ENCODE data around the gene HTR2C.

The HTR2C gene

GRCh38 chrX:114797494-114797893 is 213.6 kb downstream of the HTR2C start:
- no peak overlapping the region for H3K4me2 ChIP-seq (ENCODE audit: low read length)
- H3K4ac ChIP-seq (ENCODE audit: low read depth, low read length) = no peak overlapping the region
- no peak overlapping the region for H2AK5ac ChIP-seq (ENCODE audit: low read length)
- H2BK5ac ChIP-seq (ENCODE audit: low read length) = no peak overlapping the region
- H3K4me1 ChIP-seq (ENCODE audit: control insufficient read depth, low read depth, low read length) = no peaks in the 10 kb centered on the region
- no peak overlapping the region for H2BK120ac ChIP-seq (ENCODE audit: low read depth, low read length)
- H3K23ac ChIP-seq (ENCODE audit: low read length) = no peak overlapping the region
- no peaks in the 10 kb centered on the region for H3K36me3 ChIP-seq (ENCODE audit: control insufficient read depth, insufficient read depth, low read length)
- no peaks in the 10 kb centered on the region for H3K27me3 ChIP-seq (ENCODE audit: insufficient read depth, low read length, poor library complexity)
- no peaks in the 10 kb centered on the region for H3K79me2 ChIP-seq (ENCODE audit: control insufficient read depth, insufficient read depth, low read length)
- no peak overlapping the region for H4K5ac ChIP-seq (ENCODE audit: low read length)
- no CpG with 5 or more reads among the region's 1 CpG for WGBS (ENCODE audit: extremely low coverage, insufficient coverage, low lambda C conversion rate)
- no peak overlapping the region for H3K9ac ChIP-seq (ENCODE audit: low read length)
- no peak overlapping the region for H2BK15ac ChIP-seq (replicated peaks; ENCODE audit: low read depth)
- H3K56ac ChIP-seq (ENCODE audit: low read length) = no peak overlapping the region
- H3K79me1 ChIP-seq (ENCODE audit: low read length) = no peaks in the 10 kb centered on the region
- no peak overlapping the region for H3K18ac ChIP-seq (ENCODE audit: low read length)
- no peak for DNase-seq
- H3K27ac ChIP-seq (ENCODE audit: low read depth, low read length) = no peak overlapping the region
- H4K8ac ChIP-seq (ENCODE audit: low read depth, low read length) = no peak overlapping the region
- no peak overlapping the region for H3K4me3 ChIP-seq (ENCODE audit: low read length)

- no peak overlapping the region for H4K5ac ChIP-seq (ENCODE audit: low read length)
- no peak overlapping the region for H3K4me2 ChIP-seq (ENCODE audit: low read length)
- H3K4me3 ChIP-seq (ENCODE audit: low read length) = no peak overlapping the region
- no peaks in the 10 kb centered on the region for H3K36me3 ChIP-seq (ENCODE audit: control insufficient read depth, insufficient read depth, low read length)
- no peak overlapping the region for H2BK15ac ChIP-seq (replicated peaks; ENCODE audit: low read depth)
- H3K23ac ChIP-seq (ENCODE audit: low read length) = no peak overlapping the region
- DNase-seq = no peak
- H2BK5ac ChIP-seq (ENCODE audit: low read length) = no peak overlapping the region
- no peak overlapping the region for H2AK5ac ChIP-seq (ENCODE audit: low read length)
- WGBS (ENCODE audit: extremely low coverage, insufficient coverage, low lambda C conversion rate) = no CpG with 5 or more reads among the region's 2 CpGs
- H3K27me3 ChIP-seq (ENCODE audit: insufficient read depth, low read length, poor library complexity) = no peaks in the 10 kb centered on the region
- no peak overlapping the region for H4K8ac ChIP-seq (ENCODE audit: low read depth, low read length)
- H2BK120ac ChIP-seq (ENCODE audit: low read depth, low read length) = no peak overlapping the region
- no peak overlapping the region for H3K9ac ChIP-seq (ENCODE audit: low read length)
- H3K56ac ChIP-seq (ENCODE audit: low read length) = no peak overlapping the region
- no peaks in the 10 kb centered on the region for H3K4me1 ChIP-seq (ENCODE audit: control insufficient read depth, low read depth, low read length)
- no peak overlapping the region for H3K27ac ChIP-seq (ENCODE audit: low read depth, low read length)
- H3K79me2 ChIP-seq (ENCODE audit: control insufficient read depth, insufficient read depth, low read length) = no peaks in the 10 kb centered on the region
- H3K4ac ChIP-seq (ENCODE audit: low read depth, low read length) = no peak overlapping the region
- no peak overlapping the region for H3K18ac ChIP-seq (ENCODE audit: low read length)
- H3K79me1 ChIP-seq (ENCODE audit: low read length) = no peaks in the 10 kb centered on the region
These were observed 215.0 kb downstream of the HTR2C start for GRCh38 chrX:114798907-114799306.

GRCh38 chrX:114800719-114801118 is 216.8 kb downstream of the HTR2C start:
- H3K79me1 ChIP-seq (ENCODE audit: low read length) = no peaks in the 10 kb centered on the region
- no peaks in the 10 kb centered on the region for H3K36me3 ChIP-seq (ENCODE audit: control insufficient read depth, insufficient read depth, low read length)
- WGBS (ENCODE audit: extremely low coverage, insufficient coverage, low lambda C conversion rate) = no CpG with 5 or more reads among the region's 4 CpGs

GRCh38 chrX:114819509-114819908 is 235.6 kb downstream of the HTR2C start:
- Histone ChIP-seq H3K27me3 (ENCODE audit: insufficient read depth, low read length, poor library complexity) (no peaks in the 10 kb centered on the region), H3K9ac (ENCODE audit: low read length) (no peak overlapping the region), H3K36me3 (ENCODE audit: control insufficient read depth, insufficient read depth, low read length) (no peaks in the 10 kb centered on the region), H3K79me2 (ENCODE audit: control insufficient read depth, insufficient read depth, low read length) (no peaks in the 10 kb centered on the region), H4K5ac (ENCODE audit: low read length) (no peak overlapping the region), H3K18ac (ENCODE audit: low read length) (no peak overlapping the region), H3K27ac (ENCODE audit: low read depth, low read length) (no peak overlapping the region), H3K4me1 (ENCODE audit: control insufficient read depth, low read depth, low read length) (no peaks in the 10 kb centered on the region), H3K56ac (ENCODE audit: low read length) (no peak overlapping the region), H2BK120ac (ENCODE audit: low read depth, low read length) (no peak overlapping the region), H3K4ac (ENCODE audit: low read depth, low read length) (no peak overlapping the region), H2BK15ac (replicated peaks; ENCODE audit: low read depth) (no peak overlapping the region), H3K4me3 (ENCODE audit: low read length) (no peak overlapping the region), H2AK5ac (ENCODE audit: low read length) (no peak overlapping the region), H4K8ac (ENCODE audit: low read depth, low read length) (no peak overlapping the region), H3K23ac (ENCODE audit: low read length) (no peak overlapping the region), H3K79me1 (ENCODE audit: low read length) (no peaks in the 10 kb centered on the region), H3K4me2 (ENCODE audit: low read length) (no peak overlapping the region), H2BK5ac (ENCODE audit: low read length) (no peak overlapping the region)
- no CpG with 5 or more reads among the region's 2 CpGs for WGBS (ENCODE audit: extremely low coverage, insufficient coverage, low lambda C conversion rate)
- DNase-seq = no peak

More at GRCh38 chrX:114800719-114801118, 216.8 kb downstream of the HTR2C start:
- Histone ChIP-seq H3K27ac (ENCODE audit: low read depth, low read length) (no peak overlapping the region), H3K4me2 (ENCODE audit: low read length) (no peak overlapping the region), H3K4me1 (ENCODE audit: control insufficient read depth, low read depth, low read length) (no peaks in the 10 kb centered on the region), H2BK120ac (ENCODE audit: low read depth, low read length) (no peak overlapping the region), H3K4me3 (ENCODE audit: low read length) (no peak overlapping the region), H3K9ac (ENCODE audit: low read length) (no peak overlapping the region), H3K18ac (ENCODE audit: low read length) (no peak overlapping the region), H2AK5ac (ENCODE audit: low read length) (no peak overlapping the region), H3K4ac (ENCODE audit: low read depth, low read length) (no peak overlapping the region), H4K5ac (ENCODE audit: low read length) (no peak overlapping the region), H3K23ac (ENCODE audit: low read length) (no peak overlapping the region), H3K79me2 (ENCODE audit: control insufficient read depth, insufficient read depth, low read length) (no peaks in the 10 kb centered on the region), H4K8ac (ENCODE audit: low read depth, low read length) (no peak overlapping the region), H3K56ac (ENCODE audit: low read length) (no peak overlapping the region), H2BK15ac (replicated peaks; ENCODE audit: low read depth) (no peak overlapping the region), H2BK5ac (ENCODE audit: low read length) (no peak overlapping the region), H3K27me3 (ENCODE audit: insufficient read depth, low read length, poor library complexity) (no peaks in the 10 kb centered on the region)
- no peak for DNase-seq

- H3K18ac ChIP-seq (ENCODE audit: low read length) = no peak overlapping the region
- H3K56ac ChIP-seq (ENCODE audit: low read length) = no peak overlapping the region
- no peaks in the 10 kb centered on the region for H3K79me1 ChIP-seq (ENCODE audit: low read length)
- H3K27me3 ChIP-seq (ENCODE audit: insufficient read depth, low read length, poor library complexity) = no peaks in the 10 kb centered on the region
- H4K5ac ChIP-seq (ENCODE audit: low read length) = no peak overlapping the region
- H2BK5ac ChIP-seq (ENCODE audit: low read length) = no peak overlapping the region
- no peaks in the 10 kb centered on the region for H3K4me1 ChIP-seq (ENCODE audit: control insufficient read depth, low read depth, low read length)
- no peak overlapping the region for H3K4me2 ChIP-seq (ENCODE audit: low read length)
- H3K27ac ChIP-seq (ENCODE audit: low read depth, low read length) = no peak overlapping the region
- no peaks in the 10 kb centered on the region for H3K36me3 ChIP-seq (ENCODE audit: control insufficient read depth, insufficient read depth, low read length)
- H3K4ac ChIP-seq (ENCODE audit: low read depth, low read length) = no peak overlapping the region
- H3K4me3 ChIP-seq (ENCODE audit: low read length) = no peak overlapping the region
- H2BK120ac ChIP-seq (ENCODE audit: low read depth, low read length) = no peak overlapping the region
- H3K79me2 ChIP-seq (ENCODE audit: control insufficient read depth, insufficient read depth, low read length) = no peaks in the 10 kb centered on the region
- DNase-seq = peak; percentile 25
- H2AK5ac ChIP-seq (ENCODE audit: low read length) = no peak overlapping the region
- H3K9ac ChIP-seq (ENCODE audit: low read length) = no peak overlapping the region
- no peak overlapping the region for H4K8ac ChIP-seq (ENCODE audit: low read depth, low read length)
- H2BK15ac ChIP-seq (replicated peaks; ENCODE audit: low read depth) = no peak overlapping the region
- H3K23ac ChIP-seq (ENCODE audit: low read length) = no peak overlapping the region
- no CpG with 5 or more reads among the region's 1 CpG for WGBS (ENCODE audit: extremely low coverage, insufficient coverage, low lambda C conversion rate)
These were observed 257.2 kb downstream of the HTR2C start for GRCh38 chrX:114841051-114841450.

- Histone ChIP-seq H2AK5ac (ENCODE audit: low read length) (no peak overlapping the region), H3K36me3 (ENCODE audit: control insufficient read depth, insufficient read depth, low read length) (no peaks in the 10 kb centered on the region), H3K23ac (ENCODE audit: low read length) (no peak overlapping the region), H3K4me2 (ENCODE audit: low read length) (no peak overlapping the region), H4K5ac (ENCODE audit: low read length) (no peak overlapping the region), H3K9ac (ENCODE audit: low read length) (no peak overlapping the region), H3K27me3 (ENCODE audit: insufficient read depth, low read length, poor library complexity) (no peaks in the 10 kb centered on the region), H3K4me3 (ENCODE audit: low read length) (no peak overlapping the region), H3K4ac (ENCODE audit: low read depth, low read length) (no peak overlapping the region), H3K56ac (ENCODE audit: low read length) (no peak overlapping the region), H3K79me2 (ENCODE audit: control insufficient read depth, insufficient read depth, low read length) (no peaks in the 10 kb centered on the region), H2BK120ac (ENCODE audit: low read depth, low read length) (no peak overlapping the region), H3K18ac (ENCODE audit: low read length) (no peak overlapping the region), H2BK15ac (replicated peaks; ENCODE audit: low read depth) (no peak overlapping the region), H2BK5ac (ENCODE audit: low read length) (no peak overlapping the region), H3K27ac (ENCODE audit: low read depth, low read length) (no peak overlapping the region), H3K4me1 (ENCODE audit: control insufficient read depth, low read depth, low read length) (no peaks in the 10 kb centered on the region), H4K8ac (ENCODE audit: low read depth, low read length) (no peak overlapping the region), H3K79me1 (ENCODE audit: low read length) (no peaks in the 10 kb centered on the region)
- WGBS (ENCODE audit: extremely low coverage, insufficient coverage, low lambda C conversion rate) = no CpG with 5 or more reads among the region's 1 CpG
- no peak for DNase-seq
These were observed 258.3 kb downstream of the HTR2C start for GRCh38 chrX:114842181-114842580.
